ENCODE results near the gene FAM107A. TPM values are rescaled to one million over a fixed set of nuclear protein-coding genes. Genes with fewer than 3 reads are reported as not detected.

Gene FAM107A
- total and polyA plus RNA-seq, 2 of the 13 experiments (the other 11 are each of a cell fraction or from before 2014, with no cell fraction given), result not detected

DNA sequence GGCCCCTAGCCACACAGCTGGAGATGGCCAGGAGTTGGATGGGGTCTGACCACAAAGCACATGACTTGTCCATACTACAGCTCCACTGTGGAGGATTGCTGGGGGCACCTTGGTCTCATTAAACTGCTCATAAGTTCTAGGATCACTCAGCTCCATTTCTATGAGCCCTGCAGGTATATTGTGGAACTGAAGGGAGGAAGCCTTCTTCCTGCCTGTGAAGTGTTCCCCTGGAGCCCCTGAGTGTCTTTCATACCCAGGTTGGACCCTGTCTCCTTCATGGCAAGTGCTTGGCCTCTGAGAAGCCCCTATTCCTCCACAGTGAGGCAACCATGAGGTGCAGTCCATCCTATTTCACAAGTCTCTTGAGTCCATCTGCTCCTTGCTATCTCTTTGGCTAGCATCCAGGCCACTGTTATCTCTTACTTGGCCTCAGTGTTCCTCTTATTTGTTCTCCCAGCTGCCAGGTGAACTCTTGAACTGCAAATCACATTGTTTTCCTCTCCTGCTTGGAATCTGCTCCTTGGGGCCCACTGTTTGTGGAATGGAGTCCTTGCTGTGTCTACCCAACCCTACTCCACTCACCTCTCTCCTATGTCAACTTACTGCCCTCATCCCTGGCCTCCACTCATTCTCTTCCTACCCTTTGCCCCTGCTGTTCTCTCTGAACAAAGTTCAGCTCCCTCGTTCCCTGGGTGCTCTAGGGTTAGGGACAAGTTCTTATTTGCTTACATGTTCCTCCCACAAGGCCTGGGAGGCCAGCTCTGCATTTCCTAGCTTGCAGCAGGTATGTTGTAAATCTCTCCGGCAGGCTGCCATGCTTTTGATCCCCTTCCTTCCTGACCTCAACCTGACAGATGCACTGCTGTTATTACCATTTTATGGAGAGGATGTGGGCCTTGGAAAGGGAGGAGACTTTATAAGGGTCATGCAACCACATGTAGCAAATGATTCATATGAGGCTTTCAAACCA lies 41.4 kb downstream of the FAM107A start (continued):
- TF ChIP-seq, protein P1, sequence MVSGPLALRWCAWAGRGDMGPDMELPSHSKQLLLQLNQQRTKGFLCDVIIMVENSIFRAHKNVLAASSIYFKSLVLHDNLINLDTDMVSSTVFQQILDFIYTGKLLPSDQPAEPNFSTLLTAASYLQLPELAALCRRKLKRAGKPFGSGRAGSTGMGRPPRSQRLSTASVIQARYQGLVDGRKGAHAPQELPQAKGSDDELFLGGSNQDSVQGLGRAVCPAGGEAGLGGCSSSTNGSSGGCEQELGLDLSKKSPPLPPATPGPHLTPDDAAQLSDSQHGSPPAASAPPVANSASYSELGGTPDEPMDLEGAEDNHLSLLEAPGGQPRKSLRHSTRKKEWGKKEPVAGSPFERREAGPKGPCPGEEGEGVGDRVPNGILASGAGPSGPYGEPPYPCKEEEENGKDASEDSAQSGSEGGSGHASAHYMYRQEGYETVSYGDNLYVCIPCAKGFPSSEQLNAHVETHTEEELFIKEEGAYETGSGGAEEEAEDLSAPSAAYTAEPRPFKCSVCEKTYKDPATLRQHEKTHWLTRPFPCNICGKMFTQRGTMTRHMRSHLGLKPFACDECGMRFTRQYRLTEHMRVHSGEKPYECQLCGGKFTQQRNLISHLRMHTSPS (CRISPR knock-in tag; IDR thresholded peaks at IDR 0.05; ENCODE audit: low read depth), result peak; percentile 83; the same call in 1 of the 2 replicates
- TF ChIP-seq ZNF468 (CRISPR knock-in tag; IDR thresholded peaks at IDR 0.05) (no peak), ELF3 (CRISPR knock-in tag; IDR thresholded peaks at IDR 0.05) (peak; percentile 68), ZNF337 (CRISPR knock-in tag; IDR thresholded peaks at IDR 0.05; ENCODE audit: borderline replicate concordance, low read depth) (no peak; the same call in 1 of the 2 replicates), SMARCC2 (IDR thresholded peaks at IDR 0.05) (no peak), GTF2F1 (IDR thresholded peaks at IDR 0.05; ENCODE audit: low read length) (no peak), RARA (CRISPR knock-in tag; IDR thresholded peaks at IDR 0.05) (peak; percentile 96), TCF7 (IDR thresholded peaks at IDR 0.05; ENCODE audit: low read depth) (0 out of 2 replicates have a peak, but pooled peaks have one; percentile 11), NONO (IDR thresholded peaks at IDR 0.05) (no peak), NONO (CRISPR knock-in tag; conservative IDR thresholded peaks at IDR 0.05) (peak; percentile 74), ZNF124 (CRISPR knock-in tag; IDR thresholded peaks at IDR 0.05) (peak; percentile 49; the same call in 1 of the 2 replicates), HHEX (CRISPR knock-in tag; IDR thresholded peaks at IDR 0.05) (peak; percentile 37; the same call in 1 of the 2 replicates), ETV6 (CRISPR knock-in tag; conservative IDR thresholded peaks at IDR 0.05) (no peak), ZNF33B (CRISPR knock-in tag; IDR thresholded peaks at IDR 0.05) (no peak), SAFB2 (CRISPR knock-in tag; IDR thresholded peaks at IDR 0.05; ENCODE audit: borderline replicate concordance, low read depth) (no peak), KDM5B (CRISPR knock-in tag; IDR thresholded peaks at IDR 0.05; ENCODE audit: borderline replicate concordance) (no peak), ZNF883 (CRISPR knock-in tag; IDR thresholded peaks at IDR 0.05; ENCODE audit: not compliant biosample characterization) (no peak)
- TF ChIP-seq, protein P2, sequence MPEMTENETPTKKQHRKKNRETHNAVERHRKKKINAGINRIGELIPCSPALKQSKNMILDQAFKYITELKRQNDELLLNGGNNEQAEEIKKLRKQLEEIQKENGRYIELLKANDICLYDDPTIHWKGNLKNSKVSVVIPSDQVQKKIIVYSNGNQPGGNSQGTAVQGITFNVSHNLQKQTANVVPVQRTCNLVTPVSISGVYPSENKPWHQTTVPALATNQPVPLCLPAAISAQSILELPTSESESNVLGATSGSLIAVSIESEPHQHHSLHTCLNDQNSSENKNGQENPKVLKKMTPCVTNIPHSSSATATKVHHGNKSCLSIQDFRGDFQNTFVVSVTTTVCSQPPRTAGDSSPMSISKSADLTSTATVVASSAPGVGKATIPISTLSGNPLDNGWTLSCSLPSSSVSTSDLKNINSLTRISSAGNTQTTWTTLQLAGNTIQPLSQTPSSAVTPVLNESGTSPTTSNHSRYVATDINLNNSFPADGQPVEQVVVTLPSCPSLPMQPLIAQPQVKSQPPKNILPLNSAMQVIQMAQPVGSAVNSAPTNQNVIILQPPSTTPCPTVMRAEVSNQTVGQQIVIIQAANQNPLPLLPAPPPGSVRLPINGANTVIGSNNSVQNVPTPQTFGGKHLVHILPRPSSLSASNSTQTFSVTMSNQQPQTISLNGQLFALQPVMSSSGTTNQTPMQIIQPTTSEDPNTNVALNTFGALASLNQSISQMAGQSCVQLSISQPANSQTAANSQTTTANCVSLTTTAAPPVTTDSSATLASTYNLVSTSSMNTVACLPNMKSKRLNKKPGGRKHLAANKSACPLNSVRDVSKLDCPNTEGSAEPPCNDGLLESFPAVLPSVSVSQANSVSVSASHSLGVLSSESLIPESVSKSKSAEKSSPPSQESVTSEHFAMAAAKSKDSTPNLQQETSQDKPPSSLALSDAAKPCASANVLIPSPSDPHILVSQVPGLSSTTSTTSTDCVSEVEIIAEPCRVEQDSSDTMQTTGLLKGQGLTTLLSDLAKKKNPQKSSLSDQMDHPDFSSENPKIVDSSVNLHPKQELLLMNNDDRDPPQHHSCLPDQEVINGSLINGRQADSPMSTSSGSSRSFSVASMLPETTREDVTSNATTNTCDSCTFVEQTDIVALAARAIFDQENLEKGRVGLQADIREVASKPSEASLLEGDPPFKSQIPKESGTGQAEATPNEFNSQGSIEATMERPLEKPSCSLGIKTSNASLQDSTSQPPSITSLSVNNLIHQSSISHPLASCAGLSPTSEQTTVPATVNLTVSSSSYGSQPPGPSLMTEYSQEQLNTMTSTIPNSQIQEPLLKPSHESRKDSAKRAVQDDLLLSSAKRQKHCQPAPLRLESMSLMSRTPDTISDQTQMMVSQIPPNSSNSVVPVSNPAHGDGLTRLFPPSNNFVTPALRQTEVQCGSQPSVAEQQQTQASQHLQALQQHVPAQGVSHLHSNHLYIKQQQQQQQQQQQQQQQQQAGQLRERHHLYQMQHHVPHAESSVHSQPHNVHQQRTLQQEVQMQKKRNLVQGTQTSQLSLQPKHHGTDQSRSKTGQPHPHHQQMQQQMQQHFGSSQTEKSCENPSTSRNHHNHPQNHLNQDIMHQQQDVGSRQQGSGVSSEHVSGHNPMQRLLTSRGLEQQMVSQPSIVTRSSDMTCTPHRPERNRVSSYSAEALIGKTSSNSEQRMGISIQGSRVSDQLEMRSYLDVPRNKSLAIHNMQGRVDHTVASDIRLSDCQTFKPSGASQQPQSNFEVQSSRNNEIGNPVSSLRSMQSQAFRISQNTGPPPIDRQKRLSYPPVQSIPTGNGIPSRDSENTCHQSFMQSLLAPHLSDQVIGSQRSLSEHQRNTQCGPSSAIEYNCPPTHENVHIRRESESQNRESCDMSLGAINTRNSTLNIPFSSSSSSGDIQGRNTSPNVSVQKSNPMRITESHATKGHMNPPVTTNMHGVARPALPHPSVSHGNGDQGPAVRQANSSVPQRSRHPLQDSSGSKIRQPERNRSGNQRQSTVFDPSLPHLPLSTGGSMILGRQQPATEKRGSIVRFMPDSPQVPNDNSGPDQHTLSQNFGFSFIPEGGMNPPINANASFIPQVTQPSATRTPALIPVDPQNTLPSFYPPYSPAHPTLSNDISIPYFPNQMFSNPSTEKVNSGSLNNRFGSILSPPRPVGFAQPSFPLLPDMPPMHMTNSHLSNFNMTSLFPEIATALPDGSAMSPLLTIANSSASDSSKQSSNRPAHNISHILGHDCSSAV (CRISPR knock-in tag; IDR thresholded peaks at IDR 0.05; ENCODE audit: borderline replicate concordance), result no peak
- TF ChIP-seq, protein P3, sequence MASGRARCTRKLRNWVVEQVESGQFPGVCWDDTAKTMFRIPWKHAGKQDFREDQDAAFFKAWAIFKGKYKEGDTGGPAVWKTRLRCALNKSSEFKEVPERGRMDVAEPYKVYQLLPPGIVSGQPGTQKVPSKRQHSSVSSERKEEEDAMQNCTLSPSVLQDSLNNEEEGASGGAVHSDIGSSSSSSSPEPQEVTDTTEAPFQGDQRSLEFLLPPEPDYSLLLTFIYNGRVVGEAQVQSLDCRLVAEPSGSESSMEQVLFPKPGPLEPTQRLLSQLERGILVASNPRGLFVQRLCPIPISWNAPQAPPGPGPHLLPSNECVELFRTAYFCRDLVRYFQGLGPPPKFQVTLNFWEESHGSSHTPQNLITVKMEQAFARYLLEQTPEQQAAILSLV (CRISPR knock-in tag; IDR thresholded peaks at IDR 0.05; ENCODE audit: borderline replicate concordance), result peak; percentile 66

Data from HepG2 (cell line).